Activated CD4-positive, alpha-beta T cell treated with anti-CD3 and anti-CD28 coated beads for 48 hours (primary cell): ENCODE data around the gene PLCB4.
"Not testable (repeated sequence)": the region's sequence is repeated elsewhere in the genome, so short reads cannot be mapped to it uniquely, and the experiment has no call there.

Experiments
- DNase-seq: peaks from one replicate; pipeline ENCODE4 v3.0.0-alpha.2; 2020

PLCB4 gene

DNA sequence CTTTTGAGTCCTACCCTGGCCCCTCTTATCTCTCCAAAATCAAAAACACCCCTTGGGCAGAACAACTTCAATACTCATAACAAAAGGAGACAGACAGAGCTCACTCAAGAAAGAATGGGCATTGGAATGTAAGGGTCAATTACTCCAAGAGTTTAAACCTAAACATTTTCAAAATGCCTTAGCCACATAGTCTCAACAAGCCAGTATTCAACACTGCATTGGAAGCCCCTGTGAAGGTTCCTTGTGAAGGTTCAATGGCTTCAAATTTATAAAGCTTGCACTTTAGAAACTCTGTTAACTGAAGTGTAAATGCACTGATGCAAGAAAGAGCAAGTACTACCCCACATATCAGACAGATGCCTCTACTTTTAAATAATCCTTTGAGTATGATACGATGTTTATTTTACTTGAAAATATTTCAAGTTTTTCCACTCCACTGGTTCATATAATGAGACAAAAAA is 306.4 kb downstream of the PLCB4 start:
- no peak for DNase-seq

DNA sequence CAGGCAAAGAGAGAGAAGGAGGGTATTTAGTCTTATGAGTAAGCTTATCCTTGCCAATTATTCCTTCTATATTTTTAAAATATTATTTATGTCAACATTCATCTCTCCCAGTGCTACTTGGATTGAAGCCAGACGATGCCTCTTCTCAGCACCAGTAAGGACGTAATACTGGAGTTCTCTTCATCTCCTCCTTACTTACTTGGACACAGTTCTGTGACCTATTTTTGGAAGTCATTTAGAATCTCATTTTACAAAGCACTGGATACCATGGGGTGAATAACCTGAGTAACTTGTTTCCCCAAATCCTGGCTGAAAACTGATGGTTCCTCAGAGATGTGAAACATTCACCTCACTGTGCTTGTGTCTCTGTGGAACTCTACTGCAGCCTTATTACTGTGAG is 308.1 kb downstream of the PLCB4 start:
- no peak for DNase-seq

DNA sequence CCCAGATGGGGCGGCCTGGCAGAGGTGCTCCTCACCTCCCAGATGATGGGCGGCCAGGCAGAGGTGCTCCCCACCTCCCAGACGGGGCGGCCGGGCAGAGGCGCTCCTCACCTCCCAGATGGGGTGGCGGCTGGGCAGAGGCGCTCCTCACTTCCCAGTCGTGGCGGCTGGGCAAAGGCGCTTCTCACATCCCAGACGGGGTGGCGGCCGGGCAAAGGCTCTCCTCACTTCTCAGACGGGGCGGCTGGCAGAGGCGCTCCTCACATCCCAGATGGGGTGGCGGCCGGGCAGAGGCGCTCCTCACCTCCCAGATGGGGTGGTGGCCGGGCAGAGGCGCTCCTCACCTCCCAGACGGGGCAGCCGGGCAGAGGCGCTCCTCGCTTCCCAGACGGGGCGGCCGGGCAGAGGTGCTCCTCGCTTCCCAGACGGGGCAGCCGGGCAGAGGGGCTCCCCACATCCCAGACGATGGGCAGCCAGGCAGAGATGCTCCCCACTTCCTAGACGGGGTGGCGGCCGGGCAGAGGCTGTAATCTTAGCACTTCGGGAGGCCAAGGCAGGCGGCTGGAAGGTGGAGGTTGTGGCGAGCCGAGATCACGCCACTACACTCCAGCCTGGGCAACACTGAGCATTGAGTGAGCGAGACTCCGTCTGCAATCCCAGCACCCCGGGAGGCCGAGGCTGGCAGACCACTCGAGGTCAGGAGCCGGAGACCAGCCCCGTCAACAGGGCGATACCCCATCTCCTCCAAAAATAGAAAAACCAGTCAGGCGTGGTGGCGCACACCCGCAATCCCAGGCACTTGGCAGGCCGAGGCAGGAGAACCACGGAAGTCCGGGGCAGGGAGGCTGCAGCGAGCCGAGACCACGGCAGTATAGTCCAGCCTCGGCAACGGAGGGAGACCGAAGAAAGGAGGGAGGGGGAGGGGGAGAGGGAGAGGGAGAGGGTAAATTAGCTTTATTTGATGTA is 316.7 kb downstream of the PLCB4 start:
- DNase-seq = not testable (repeated sequence)

DNA sequence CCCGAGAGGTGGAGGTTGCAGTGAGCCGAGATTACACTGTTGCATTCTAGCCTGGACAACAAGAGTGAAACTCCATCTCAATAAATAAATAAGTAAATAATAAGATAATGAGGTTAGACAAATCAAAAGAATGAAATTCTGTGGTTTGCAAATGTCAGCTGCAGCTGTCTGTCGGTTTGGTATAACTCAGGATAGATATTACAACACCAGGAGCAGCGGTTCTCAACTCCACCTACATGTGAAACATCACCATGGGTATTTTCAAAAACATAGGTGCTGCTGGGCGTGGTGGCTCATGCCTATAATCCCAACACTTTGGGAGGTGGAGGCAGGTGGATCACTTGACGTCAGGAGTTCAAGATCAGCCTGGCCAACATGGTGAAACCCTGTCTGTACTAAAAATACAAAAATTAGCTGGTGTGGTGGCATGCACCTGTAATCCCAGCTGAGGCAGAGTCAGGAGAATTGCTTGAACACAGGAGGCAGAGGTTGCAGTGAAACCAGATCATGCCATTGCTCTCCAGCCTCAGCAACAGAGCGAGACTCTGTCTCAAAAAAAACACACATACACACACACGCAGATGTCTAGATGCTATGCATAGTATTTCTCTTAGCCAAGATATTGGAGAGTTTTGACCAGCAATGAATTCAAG is 319.4 kb downstream of the PLCB4 start:
- DNase-seq = no peak

DNA sequence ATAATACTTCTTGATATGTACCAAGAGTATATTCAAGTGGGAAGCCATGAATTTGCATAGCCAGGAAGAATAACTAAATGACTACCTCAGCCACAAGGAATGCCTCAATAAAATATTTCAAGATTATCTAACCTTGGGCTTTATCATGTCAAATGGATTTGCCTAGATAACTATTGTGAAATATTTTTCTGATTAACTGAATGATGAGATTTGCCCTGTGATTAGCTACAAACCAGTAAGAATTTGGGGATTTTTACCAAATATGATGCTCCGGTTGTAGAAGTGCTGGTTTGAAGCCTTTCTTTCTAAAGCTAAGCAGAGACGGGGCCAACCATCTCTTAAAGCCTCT is 319.9 kb downstream of the PLCB4 start:
- no peak for DNase-seq

DNA sequence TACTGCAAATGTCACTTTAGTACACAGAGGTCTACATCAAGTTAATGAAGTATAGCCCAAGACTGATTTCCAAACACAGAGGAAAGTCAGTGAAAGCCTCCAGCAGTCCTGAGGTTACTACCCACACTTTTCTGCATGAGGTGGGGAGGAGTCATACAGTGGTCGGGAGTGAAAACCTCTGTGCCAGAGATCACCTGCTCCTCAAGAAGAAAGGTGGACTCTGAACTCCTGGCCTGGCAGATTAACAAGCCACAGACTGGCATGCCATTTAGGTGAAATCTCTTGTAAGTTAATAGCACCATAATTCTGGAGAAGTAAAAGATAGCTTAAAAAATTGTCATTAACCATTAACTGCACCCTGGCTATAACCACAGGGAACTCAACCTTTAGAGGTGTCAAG is 320.5 kb downstream of the PLCB4 start:
- DNase-seq = no peak

DNA sequence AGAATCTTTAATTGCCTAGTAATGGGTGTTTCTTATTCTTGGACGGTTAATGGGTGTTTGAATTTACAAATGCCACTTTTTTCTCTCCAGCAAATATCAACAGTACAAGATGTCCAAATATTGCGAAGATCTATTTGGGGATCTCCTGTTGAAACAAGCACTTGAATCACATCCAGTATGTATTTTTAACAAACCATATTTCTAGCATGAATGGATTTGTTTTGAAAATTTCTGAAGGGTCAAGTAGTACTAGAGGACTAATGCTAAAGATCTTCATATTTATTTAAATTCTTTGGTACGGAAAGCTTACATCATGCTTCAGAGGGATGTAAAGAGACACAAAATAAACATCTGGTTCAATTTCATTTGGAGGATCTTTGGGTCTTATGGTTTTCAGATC is 321.6 kb downstream of the PLCB4 start:
- no peak for DNase-seq

DNA sequence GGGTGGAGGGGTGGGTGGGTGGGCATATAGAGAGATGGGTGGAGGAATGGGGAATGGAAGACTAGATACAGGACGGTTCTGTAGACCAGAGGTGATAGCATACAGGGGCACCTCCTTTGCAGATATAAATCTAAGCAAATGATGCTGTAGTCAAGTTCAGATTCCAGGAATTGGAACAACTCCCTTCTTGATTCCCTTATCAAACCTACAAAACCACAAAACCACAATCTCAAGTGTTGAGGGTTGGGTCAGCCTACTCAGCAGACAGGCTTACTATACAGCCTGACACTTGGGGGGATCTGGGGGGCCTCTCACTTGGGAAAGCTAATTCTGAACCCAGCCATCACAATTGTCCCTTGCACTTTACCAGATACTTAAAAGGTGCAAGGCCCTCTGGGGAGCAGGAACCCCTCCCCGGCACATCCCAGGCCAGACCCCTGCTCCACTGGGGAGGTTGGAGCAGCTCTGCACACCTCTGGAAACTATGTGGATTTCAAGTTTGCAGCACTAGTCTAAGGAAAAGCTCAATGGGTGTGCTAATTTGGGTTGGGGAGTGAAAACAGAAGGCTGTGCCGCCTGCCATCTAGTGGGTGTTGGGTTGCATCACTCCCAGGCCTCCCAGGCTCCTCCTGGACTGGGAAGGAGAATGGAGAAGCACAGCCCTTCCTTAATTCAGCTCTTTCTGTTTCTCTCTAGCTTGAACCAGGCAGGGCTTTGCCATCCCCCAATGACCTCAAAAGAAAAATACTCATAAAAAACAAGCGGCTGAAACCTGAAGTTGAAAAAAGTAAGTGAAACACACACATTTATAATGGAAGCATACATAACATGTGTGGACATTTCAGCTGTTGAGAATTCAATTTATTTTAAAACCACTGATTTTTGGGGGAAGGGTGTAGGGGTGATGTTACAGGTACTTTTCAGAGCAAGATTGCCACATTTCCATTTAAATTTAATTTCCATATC is 324.3 kb downstream of the PLCB4 start:
- DNase-seq = peak; percentile 5

DNA sequence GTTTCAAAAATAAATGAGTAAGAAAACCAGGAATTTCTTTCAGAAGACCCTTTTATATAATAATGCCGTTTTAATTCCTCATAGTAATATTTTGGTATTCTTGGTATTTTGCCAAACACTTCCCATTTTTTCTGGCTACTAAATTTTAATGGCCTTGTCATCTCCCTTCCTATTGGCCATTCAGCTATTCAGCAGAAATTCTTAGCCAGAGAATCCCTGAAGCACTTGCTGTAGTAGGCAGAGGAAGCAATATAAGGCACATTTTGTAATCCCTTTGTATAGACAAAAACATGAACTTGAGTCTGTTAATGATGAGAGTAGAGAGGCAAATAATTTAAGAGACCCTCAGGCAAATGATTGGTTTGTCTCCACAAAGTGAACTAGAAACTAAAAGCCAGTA is 327.1 kb downstream of the PLCB4 start:
- no peak for DNase-seq

DNA sequence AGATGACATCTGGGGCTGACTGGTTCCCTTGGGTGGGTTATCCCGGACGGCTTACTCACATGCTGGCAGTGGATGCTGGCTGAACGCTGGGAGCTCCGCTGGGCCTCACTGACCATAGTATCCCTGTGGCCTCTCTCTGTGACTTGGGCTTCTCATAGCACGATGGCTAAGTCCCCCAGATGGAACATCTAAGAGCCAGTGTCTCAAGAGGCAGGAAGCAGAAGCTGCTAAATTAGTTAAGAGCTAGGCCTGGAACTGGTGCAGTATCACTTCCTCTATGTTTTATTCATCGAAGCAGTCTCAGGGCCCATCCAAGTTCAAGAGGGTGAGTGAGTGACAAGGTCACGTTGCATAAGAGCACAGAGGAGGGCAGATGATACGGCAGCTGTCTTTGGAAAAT is 329.0 kb downstream of the PLCB4 start:
- DNase-seq = no peak

DNA sequence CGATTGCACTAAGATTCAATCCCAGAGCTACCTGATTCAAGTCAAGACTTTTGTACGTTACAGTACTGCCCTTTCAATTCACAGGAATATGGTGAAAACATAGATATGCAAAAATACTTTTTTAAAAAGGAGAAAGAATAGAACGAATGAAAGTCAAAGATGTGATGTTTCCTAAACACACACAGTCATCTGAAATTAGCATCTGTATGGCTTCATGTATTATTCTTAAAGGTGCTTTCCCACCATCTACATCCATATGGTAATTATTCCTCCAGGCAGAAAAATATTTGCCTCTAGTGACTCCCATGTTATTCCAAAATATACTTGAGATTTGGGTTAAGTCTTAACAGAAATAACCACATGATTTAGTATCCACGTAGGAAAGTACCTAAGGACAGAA is 330.0 kb downstream of the PLCB4 start:
- DNase-seq = no peak

DNA sequence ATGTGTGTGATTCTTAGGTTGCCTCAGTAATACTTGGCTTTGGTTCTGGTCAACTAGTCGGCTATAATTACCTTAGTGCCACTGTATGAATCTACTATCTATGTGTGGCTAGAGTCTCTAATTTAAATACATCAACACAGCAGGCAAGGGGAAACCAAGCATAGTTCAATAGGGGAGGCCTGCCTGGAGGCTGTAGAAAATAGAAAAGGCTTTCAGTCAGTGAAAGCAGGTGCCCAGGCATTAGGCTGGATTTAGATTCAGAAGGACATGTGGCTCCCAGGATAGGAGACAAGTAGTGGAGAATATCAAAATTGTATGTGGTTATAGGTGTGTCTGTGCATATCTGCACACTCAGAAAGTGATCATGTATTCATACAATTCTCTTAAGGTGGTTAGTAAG is 330.4 kb downstream of the PLCB4 start:
- no peak for DNase-seq

DNA sequence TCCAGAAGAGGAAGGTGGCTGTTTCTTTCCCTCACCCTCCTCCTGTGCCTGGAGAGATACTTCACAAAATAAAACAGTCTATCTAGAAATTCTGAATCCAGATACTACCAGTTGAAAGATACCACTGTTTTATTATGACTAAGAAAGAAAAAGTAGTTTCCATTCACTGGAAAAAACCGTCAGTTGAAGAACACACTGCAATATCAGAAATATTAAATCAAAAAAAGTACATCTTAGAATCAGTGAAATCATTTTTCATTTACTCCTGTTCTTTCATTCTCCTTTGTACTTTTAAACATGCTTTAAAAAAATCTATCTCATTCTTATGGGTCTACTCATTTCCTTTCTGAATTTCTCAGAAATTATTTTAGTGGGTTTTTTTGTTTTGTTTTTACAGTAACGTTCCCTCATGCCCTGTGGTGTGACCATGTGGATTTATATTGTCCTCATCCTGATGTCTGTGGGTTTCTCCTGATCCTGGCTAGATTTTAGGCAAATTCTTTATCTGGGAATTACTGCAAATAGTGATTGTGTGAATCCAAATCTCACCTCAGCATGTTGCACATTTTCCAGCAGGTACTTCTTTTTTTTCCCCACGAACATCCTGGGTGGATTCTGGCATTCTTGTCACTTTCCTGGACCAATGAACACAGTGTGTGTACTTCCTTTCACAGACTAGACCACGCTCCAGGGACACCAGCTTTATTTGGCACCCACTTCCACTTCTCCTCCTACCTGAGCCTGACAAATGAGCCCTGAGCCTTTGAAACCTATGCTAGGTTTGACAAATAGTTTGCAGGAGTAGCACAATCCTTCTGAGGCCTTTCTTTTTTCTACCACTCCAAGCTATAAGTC is 331.5 kb downstream of the PLCB4 start:
- no peak for DNase-seq

DNA sequence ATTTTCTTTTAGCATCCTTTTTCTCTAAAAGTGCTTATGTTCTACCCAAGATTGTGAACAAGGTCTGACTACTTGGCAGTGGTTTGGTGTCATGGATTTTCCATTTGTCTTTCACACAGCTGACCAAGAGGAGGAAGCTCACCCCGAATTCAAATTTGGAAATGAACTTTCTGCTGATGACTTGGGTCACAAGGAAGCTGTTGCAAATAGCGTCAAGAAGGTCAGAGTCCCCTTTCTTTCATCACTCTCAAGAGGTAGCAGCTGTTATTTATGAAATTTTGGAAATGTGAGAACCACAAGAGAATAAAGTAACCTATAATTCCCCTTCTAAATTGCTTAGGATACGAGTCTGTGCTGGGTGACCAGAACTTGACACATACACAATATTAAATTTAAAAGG is 332.5 kb downstream of the PLCB4 start:
- no peak for DNase-seq

DNA sequence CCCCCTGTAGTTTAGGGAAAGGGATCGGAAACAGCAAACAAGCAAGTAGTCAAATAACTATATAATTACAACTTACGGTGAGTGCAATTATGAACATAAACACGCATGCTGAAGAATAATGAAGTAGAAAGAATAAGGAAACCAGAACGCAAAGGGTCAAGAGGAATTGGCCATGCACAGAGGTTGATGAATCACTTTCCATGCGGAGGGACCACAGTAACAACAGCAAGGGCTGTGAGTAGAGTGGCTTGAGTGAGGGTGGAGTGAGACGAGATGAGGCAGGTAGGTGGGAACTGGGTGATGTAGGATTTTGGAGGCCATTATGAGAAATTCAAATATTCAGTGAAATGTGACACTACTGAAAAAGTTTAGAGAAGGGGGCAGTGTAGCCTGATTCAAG is 333.3 kb downstream of the PLCB4 start:
- DNase-seq = no peak

DNA sequence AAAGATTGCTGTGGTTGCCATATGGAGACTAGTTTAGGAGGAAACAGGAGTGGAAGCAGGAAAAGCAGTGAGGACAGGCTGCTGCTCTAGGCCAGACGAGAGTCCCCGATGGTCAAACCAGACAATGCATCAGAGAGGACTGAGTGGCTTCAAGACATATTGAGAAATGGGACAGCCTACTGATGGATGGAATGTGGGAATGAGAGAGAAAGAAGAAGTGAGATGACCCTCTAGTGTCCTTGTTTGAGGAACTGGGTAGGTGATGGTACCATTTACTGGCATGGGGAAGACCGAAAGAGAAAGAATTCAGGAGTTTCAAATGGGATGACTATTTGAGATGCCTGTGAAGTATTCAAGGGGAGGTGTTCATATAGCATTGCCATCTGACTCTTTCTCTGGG is 333.7 kb downstream of the PLCB4 start:
- no peak for DNase-seq

DNA sequence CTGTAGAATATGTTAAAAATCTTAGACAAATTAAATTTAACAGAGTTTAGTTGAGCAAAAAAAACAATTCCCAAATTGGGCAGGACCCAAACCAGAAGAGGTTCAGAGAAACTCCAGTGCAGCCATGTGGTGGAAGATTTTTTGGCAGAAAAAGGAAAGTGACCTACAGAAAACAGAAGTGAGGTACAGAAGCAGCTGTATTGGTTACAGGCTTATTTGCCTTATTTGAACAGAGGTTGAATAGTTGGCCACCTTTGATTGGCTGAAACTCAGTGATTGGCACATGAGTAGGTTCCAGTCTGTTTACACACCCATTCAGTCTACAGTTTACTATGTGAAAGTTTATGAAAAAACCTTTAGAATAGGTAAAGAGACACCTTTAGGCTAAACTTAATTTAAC is 334.6 kb downstream of the PLCB4 start:
- no peak for DNase-seq

DNA sequence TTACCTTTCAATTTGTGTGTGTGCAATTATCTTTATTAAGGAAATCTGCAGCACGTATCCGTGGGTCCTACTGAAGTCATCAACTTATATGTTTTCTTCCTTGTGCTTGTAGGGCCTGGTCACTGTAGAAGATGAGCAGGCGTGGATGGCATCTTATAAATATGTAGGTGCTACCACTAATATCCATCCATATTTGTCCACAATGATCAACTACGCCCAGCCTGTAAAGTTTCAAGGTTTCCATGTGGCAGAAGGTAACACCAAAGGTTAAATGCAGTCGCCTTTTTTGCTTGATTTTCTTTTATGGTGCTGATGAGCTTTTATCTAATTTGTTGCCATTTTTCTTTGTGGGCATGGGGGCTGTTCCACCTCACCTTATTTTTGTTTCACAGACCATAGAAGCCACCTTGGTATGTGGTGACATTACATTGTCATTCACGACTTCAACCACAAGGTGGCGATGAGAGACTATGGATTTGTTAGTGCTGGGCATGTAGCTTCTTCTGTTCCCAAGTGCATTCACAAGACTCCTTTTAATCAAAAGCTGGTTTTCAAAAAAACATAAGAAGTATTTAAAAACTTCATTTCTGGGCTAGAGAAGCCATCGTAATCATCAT is 339.0 kb downstream of the PLCB4 start:
- DNase-seq = peak; percentile 66

DNA sequence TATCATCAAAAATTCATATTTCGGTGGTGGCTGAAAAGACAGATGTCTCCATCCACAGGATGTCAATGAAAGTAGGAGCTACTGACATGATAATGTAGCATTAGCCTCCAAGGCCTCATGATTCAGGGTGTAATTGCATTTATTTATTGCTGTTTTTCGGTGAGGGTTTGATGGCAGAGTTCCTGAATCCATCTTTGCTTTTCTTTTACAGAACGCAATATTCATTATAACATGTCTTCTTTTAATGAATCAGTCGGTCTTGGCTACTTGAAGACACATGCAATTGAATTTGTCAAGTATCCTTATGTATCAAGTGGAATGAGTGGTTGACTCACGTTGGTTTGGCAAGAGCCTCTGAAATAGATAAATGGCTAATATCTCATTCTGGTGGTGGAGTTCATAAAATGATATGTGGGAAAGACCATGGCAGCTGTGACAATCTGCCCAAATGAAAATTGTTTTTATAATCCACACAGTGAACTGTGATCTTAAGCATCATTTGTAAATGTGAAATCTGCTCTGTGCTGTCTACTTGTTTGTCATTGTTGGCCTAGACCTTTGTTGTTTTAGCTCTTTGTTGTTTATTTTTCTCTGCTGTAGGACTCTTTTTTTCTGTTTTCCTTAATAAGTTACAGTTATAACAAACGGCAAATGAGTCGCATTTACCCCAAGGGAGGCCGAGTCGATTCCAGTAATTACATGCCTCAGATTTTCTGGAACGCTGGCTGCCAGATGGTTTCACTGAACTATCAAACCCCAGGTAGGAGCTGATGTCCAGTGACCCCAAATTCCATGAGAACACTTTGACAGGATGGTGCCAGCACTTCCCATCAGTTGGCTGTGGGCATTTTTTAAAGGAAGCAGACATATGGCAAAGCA is 339.8 kb downstream of the PLCB4 start:
- no peak for DNase-seq

DNA sequence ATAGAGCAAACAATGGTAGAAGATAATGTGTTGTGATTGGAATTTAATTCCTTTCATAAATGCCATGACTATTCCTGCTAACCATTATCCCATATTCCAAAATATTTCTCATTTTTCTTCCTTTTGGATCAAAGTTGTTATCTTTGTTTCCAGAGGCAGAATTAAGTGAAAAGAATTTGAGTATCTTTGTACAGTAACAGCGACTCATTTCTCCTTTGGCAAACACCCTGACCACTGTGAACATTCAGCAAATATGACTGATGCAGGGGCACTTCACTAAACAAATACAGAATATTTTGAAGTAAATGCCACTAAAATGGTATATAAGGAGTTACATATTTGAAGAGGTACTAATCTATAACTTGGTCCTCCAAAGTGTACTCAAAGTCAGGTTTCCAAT is 340.5 kb downstream of the PLCB4 start:
- no peak for DNase-seq

DNA sequence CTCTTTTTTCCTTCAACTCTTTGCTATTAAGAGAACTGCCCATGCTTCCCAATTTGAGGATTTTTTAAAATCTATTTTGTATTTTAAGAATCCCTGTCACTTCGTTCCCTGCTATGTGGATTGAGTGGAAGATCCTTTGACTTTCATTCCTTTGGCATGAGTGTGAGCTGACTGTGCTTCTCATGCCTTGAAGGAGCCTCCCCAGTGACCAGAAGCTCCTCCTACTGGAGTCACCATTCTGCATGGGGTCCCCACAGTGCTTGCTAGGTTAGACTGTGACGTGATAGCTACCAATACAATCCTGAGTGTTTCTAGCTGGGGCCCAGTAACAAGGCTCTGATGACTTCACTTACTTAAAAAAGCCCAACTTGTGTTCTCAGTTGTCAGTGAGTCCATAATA is 341.1 kb downstream of the PLCB4 start:
- no peak for DNase-seq
